IMR-90 (cell line): ENCODE results near the gene TBC1D30.

Experiments used
- BHLHE40 ChIP-seq: fragments of 150-350 bp; IDR thresholded peaks from 2 replicates; pipeline ENCODE4 v1.6.1; 2016; ENCODE audit warnings: mild to moderate bottlenecking, low read depth, low read length
- CEBPB ChIP-seq: IDR thresholded peaks from 2 replicates; pipeline ENCODE4 v1.6.1; 2012; ENCODE audit warnings: low read depth, low read length, improper control_type of control experiment
- CHD1 ChIP-seq: IDR thresholded peaks from 2 replicates; pipeline ENCODE4 v1.6.1; 2012; ENCODE audit warnings: low read depth, low read length, improper control_type of control experiment
- MAFK ChIP-seq: IDR thresholded peaks from 2 replicates; pipeline ENCODE4 v1.6.1; 2012; ENCODE audit warnings: low read depth, low read length, improper control_type of control experiment
- MXI1 ChIP-seq: IDR thresholded peaks from 2 replicates; pipeline ENCODE4 v1.6.1; 2012; ENCODE audit warnings: low read depth, mild to moderate bottlenecking, low read length, moderate library complexity, borderline replicate concordance
- POLR2A ChIP-seq: IDR thresholded peaks from 2 replicates; pipeline ENCODE4 v1.6.1; 2012; ENCODE audit warnings: mild to moderate bottlenecking, low read depth, low read length
- RAD21 ChIP-seq: IDR thresholded peaks from 2 replicates; pipeline ENCODE4 v1.6.1; 2012; ENCODE audit warnings: low read length, improper control_type of control experiment
- RCOR1 ChIP-seq: IDR thresholded peaks from 2 replicates; pipeline ENCODE4 v1.6.1; 2012; ENCODE audit warnings: mild to moderate bottlenecking, low read length, improper control_type of control experiment; ENCODE audit not compliant: insufficient replicate concordance
- RFX5 ChIP-seq: IDR thresholded peaks from 2 replicates; pipeline ENCODE4 v1.8.0; 2012; ENCODE audit warnings: low read depth, mild to moderate bottlenecking, low read length, moderate library complexity
- TF ChIP-seq, protein P1 (sequence below): conservative IDR thresholded peaks from 2 replicates; pipeline ENCODE4 v1.5.1; 2012; ENCODE audit warnings: mild to moderate bottlenecking, low read depth, low read length, improper control_type of control experiment
- TF ChIP-seq, protein P2 (sequence below): fragments of 150-350 bp; IDR thresholded peaks from 2 replicates; pipeline ENCODE4 v1.6.1; 2016; ENCODE audit warnings: low read depth, mild to moderate bottlenecking, low read length, moderate library complexity, borderline replicate concordance

DNA sequence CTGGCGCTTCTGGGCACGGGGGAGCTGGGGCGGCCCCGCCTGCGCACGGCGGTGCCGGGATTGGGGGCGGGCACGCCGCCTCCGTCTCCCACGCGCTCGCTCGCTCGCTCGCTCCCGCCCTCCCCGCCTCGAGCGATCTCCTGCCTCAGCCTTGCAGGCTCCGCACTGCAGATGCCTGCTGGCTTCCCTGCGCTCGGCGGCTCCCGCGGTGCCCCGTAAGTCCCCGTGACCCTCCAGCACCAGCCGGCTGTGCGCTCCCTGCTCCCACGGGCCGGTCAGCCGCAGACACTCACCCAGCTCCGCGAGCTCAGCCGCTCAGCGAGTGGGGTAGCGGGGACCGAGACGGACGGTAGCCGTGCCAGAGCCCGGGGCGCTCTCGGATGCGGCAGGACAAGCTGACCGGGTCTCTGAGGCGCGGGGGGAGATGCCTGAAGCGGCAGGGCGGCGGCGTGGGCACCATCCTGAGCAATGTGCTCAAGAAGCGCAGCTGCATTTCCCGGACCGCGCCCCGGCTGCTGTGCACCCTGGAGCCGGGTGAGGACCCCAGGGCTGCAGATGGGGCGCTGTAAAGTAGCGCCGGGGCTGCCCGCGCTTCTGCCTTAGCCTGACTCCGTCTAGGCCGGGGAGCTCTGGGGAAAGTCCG, at the start of gene TBC1D30:
- TF ChIP-seq RFX5 (no peak), POLR2A (no peak), MXI1 (no peak), RAD21 (no peak), CEBPB (no peak), RCOR1 (no peak), CHD1 (no peak), BHLHE40 (no peak), MAFK (no peak)
- TF ChIP-seq, protein P1, sequence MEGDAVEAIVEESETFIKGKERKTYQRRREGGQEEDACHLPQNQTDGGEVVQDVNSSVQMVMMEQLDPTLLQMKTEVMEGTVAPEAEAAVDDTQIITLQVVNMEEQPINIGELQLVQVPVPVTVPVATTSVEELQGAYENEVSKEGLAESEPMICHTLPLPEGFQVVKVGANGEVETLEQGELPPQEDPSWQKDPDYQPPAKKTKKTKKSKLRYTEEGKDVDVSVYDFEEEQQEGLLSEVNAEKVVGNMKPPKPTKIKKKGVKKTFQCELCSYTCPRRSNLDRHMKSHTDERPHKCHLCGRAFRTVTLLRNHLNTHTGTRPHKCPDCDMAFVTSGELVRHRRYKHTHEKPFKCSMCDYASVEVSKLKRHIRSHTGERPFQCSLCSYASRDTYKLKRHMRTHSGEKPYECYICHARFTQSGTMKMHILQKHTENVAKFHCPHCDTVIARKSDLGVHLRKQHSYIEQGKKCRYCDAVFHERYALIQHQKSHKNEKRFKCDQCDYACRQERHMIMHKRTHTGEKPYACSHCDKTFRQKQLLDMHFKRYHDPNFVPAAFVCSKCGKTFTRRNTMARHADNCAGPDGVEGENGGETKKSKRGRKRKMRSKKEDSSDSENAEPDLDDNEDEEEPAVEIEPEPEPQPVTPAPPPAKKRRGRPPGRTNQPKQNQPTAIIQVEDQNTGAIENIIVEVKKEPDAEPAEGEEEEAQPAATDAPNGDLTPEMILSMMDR = no peak
- TF ChIP-seq, protein P2, sequence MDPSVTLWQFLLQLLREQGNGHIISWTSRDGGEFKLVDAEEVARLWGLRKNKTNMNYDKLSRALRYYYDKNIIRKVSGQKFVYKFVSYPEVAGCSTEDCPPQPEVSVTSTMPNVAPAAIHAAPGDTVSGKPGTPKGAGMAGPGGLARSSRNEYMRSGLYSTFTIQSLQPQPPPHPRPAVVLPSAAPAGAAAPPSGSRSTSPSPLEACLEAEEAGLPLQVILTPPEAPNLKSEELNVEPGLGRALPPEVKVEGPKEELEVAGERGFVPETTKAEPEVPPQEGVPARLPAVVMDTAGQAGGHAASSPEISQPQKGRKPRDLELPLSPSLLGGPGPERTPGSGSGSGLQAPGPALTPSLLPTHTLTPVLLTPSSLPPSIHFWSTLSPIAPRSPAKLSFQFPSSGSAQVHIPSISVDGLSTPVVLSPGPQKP = no peak
